Right lobe of liver (tissue), 4 donors: ENCODE data around the gene WFIKKN2.
"Not testable (repeated sequence)": the region's sequence is repeated elsewhere in the genome, so short reads cannot be mapped to it uniquely, and the experiment has no call there.

Experiments used
- CTCF ChIP-seq, 4 donors: fragments of 200-600 bp in 3 of 4; fragments of 450-650 bp in 1 of 4; IDR thresholded peaks; one replicate each; pipeline versions ENCODE4 v1.5.1 to v1.8.0; 2016 to 2022; ENCODE audit warnings: antibody characterized with exemption in 4 of 4, mild to moderate bottlenecking in 2 of 4
- POLR2A ChIP-seq: fragments of 450-650 bp; IDR thresholded peaks from one replicate; pipeline ENCODE4 v1.6.1; 2017; ENCODE audit warnings: antibody characterized with exemption, mild to moderate bottlenecking
- donor health status: DM: no; HTN: no; CAD: no.
- donor health status: DM: no; HTN: no; CAD: no.
- donor health status: DM: no; HTN: yes; CAD: no.

- TF ChIP-seq CTCF (IDR thresholded peaks at IDR 0.05); POLR2A: not testable (repeated sequence)
These were observed 30.5 kb upstream of the WFIKKN2 start for GRCh38 chr17:50804749-50805475.
